ENCODE results near the gene KPNB1.

- TF ChIP-seq CTCF (conservative IDR thresholded peaks at IDR 0.05; ENCODE audit: low read depth in 2 of 2) (no peak), EZH2 (IDR thresholded peaks at IDR 0.05; ENCODE audit: low read depth, unreplicated experiment) (no peak), REST (IDR thresholded peaks at IDR 0.05; ENCODE audit: unreplicated experiment) (no peak), JUNB (IDR thresholded peaks at IDR 0.05; ENCODE audit: unreplicated experiment) (no peak), POLR2AphosphoS5 (IDR thresholded peaks at IDR 0.05; ENCODE audit: low read depth) (no peak), EZH2phosphoT487 (IDR thresholded peaks at IDR 0.05; ENCODE audit: unreplicated experiment) (no peak), ZNF331 (CRISPR knock-in tag; IDR thresholded peaks at IDR 0.05; ENCODE audit: low read depth) (no peak), ETS1 (IDR thresholded peaks at IDR 0.05) (no peak), ZNF462 (CRISPR knock-in tag; IDR thresholded peaks at IDR 0.05) (no peak), ZNF114 (CRISPR knock-in tag; IDR thresholded peaks at IDR 0.05) (no peak)
These were observed 25.0 kb upstream of the KPNB1 start for GRCh38 chr17:47624727-47625068.
